PC-3 (cell line): ENCODE data around the gene FOXB1. TPM values are rescaled to one million over a fixed set of nuclear protein-coding genes. Genes with fewer than 3 reads are reported as not detected.

Source experiments
- ATAC-seq: fragments of 200-7000 bp; cut with Tn5 transposase; 2 replicates; pipeline ENCODE4 v1.9.1; 2020; ENCODE audit warnings: mild to moderate bottlenecking, moderate library complexity
- Bru-seq: library from RNA; stranded (reverse); fragments of 400-500 nt; gene quantifications from one replicate; lab custom pipeline; 2021; lab: Mats Ljungman, UMichigan
- BruChase-seq, 2 experiments: library from RNA; stranded (reverse); fragments of 400-500 nt; gene quantifications; one replicate each; lab custom pipeline; 2021; lab: Mats Ljungman, UMichigan
- BruUV-seq: library from RNA; stranded (reverse); fragments of 400-500 nt; replicated peaks from 2 replicates; lab custom pipeline; 2021; lab: Mats Ljungman, UMichigan
- CTCF ChIA-PET: fragments of 300-600 bp; sonication (Branson Sonifier 250); formaldehyde crosslinking; loops from one replicate; lab custom pipeline; 2022; ENCODE audit warnings: antibody characterized with exemption; lab: Charles Lee
- POLR2A ChIA-PET: fragments of 300-600 bp; sonication (Branson Sonifier 250); formaldehyde crosslinking; loops from one replicate; lab custom pipeline; 2022; ENCODE audit warnings: antibody characterized with exemption; ENCODE audit not compliant: unreplicated experiment; lab: Charles Lee
- DNase-seq: peaks from one replicate; pipeline ENCODE4 v3.0.0-alpha.2; 2015
- H2AFZ ChIP-seq: fragments of 300-600 bp; sonication (generic); 2 replicates; pipeline ENCODE4 v1.6.0; 2016; ENCODE audit warnings: antibody characterized with exemption, low read length
- H3F3A ChIP-seq: fragments of 300-600 bp; sonication (generic); one replicate; pipeline ENCODE4 v1.6.0; 2017; ENCODE audit warnings: antibody characterized with exemption, low read length, control low read depth, mild to moderate bottlenecking; ENCODE audit not compliant: unreplicated experiment
- H3K27ac ChIP-seq: fragments of 300-600 bp; sonication (generic); 2 replicates; pipeline ENCODE4 v1.5.1; 2016; ENCODE audit warnings: mild to moderate bottlenecking, low read length
- H3K27me3 ChIP-seq: fragments of 300-600 bp; sonication (generic); 2 replicates; pipeline ENCODE4 v1.6.1; 2016; ENCODE audit warnings: low read length, mixed read lengths
- H3K36me3 ChIP-seq: fragments of 300-600 bp; sonication (generic); 2 replicates; pipeline ENCODE4 v1.6.1; 2016; ENCODE audit warnings: low read depth, mixed run types, low read length, mixed read lengths
- H3K4me1 ChIP-seq: fragments of 300-600 bp; sonication (generic); 2 replicates; pipeline ENCODE4 v1.5.1; 2016; ENCODE audit warnings: low read length; ENCODE audit not compliant: insufficient read depth
- H3K4me2 ChIP-seq: fragments of 300-600 bp; sonication (generic); 2 replicates; pipeline ENCODE4 v1.6.0; 2016; ENCODE audit warnings: low read length
- H3K4me3 ChIP-seq: fragments of 300-600 bp; sonication (generic); 2 replicates; pipeline ENCODE4 v1.5.1; 2016; ENCODE audit warnings: mild to moderate bottlenecking, low read length, mixed read lengths
- H3K79me2 ChIP-seq: fragments of 300-600 bp; sonication (generic); 2 replicates; pipeline ENCODE4 v1.6.1; 2017; ENCODE audit warnings: low read length, mixed read lengths
- H3K9ac ChIP-seq: fragments of 300-600 bp; sonication (generic); 2 replicates; pipeline ENCODE4 v1.6.0; 2016; ENCODE audit warnings: mild to moderate bottlenecking, low read length
- H3K9me2 ChIP-seq: fragments of 300-600 bp; sonication (generic); replicated peaks from 2 replicates; pipeline ENCODE4 v1.6.1; 2016; ENCODE audit warnings: mixed run types, low read length, mixed read lengths
- H3K9me3 ChIP-seq: fragments of 300-600 bp; sonication (generic); 2 replicates; pipeline ENCODE4 v1.6.1; 2016; ENCODE audit warnings: low read length, mixed read lengths
- H4K20me1 ChIP-seq: fragments of 300-600 bp; sonication (generic); 2 replicates; pipeline ENCODE4 v1.6.1; 2016; ENCODE audit warnings: low read length, mixed read lengths
- EZH2 ChIP-seq: fragments of 300-600 bp; sonication (generic); IDR thresholded peaks from one replicate; pipeline ENCODE4 v1.6.1; 2017; ENCODE audit warnings: antibody characterized with exemption, mild to moderate bottlenecking, low read length; ENCODE audit not compliant: unreplicated experiment
- EZH2phosphoT487 ChIP-seq: fragments of 300-600 bp; sonication (generic); IDR thresholded peaks from 2 replicates; pipeline ENCODE4 v1.6.1; 2018; ENCODE audit warnings: mild to moderate bottlenecking, antibody characterized with exemption, low read length, borderline replicate concordance
- intact Hi-C: fragments of 100-400 bp; cut with micrococcal nuclease; formaldehyde crosslinking; loops from 2 replicates; pipeline ENCODE4 v1.9.0; 2023
- long read RNA-seq: library from polyadenylated mRNA; unstranded; transcript quantifications from one replicate; pipeline ENCODE4 v2.0.0, GENCODE V29; 2021; ENCODE audit not compliant: unreplicated experiment
- total RNA-seq: library from RNA; depleted of rRNA; stranded (reverse); fragments of >200 nt; gene quantifications from 2 replicates; pipeline ENCODE4 v1.2.3, GENCODE V29; 2014; rRNA removed
- TF ChIP-seq, protein P1 (sequence below): fragments of 300-600 bp; sonication (generic); conservative IDR thresholded peaks from 2 replicates; pipeline ENCODE4 v1.5.1; 2017; ENCODE audit warnings: antibody characterized with exemption, low read depth, mild to moderate bottlenecking, low read length

Gene FOXB1
- total RNA-seq (not detected in 2 replicates), Bru-seq, nascent RNA (not detected), BruChase-seq, experiment 1, labeled RNA remaining after a 6-hour chase (not detected), BruChase-seq, experiment 2, labeled RNA remaining after a 2-hour chase (not detected)
- long read RNA-seq: 0 reads

DNA sequence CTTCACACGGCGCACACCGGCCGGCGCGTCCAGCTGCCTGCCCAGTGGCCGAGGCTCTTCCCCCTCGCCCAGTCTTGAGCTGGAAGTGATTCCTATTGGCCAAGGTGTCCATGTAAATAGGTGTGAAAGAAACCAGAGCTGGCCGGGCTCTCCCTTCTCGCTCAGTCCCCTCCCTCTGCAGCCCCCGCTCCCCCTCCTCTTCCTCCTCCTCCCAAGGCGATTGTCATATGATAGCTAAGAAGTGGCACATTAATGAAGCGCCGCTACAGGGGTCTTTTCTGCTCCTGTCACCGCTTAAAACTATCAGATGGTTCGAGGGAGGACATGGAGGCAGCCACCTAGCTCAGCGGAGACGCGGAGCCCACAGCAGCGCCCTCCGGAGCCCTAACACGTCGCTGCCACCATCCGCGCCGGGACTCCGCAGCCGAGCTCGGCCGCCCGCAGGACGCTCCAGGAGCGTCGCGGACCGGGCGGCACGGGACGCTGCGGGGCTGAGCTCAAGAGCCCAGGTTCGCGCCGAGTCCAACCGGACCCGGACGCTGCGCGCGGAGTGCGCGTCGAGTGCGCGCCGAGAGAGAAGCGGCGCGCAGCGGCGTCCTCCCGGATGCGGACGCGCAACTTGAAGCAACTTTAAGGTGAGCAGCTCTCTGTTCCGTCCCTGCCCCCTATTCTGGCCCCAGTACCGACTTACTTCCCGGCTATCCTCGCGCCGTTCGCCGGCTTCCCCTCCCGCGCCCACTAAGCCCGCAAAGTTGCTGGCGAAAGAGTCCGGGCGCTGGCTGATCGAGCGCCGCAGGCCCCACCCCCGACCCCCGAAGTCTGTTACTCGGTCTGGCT is at the start of gene FOXB1:
Gene FOXB1 (plus strand): TSS at position 303 of the 837 bp plus-strand sequence. CDS start 653 bp downstream, outside the sequence.
- H3K79me2 ChIP-seq: no peaks in the 10 kb centered on the region
- BruUV-seq: no TSS peak
- H2AFZ ChIP-seq: no peak within 1 kb of the TSS
- intact Hi-C loops: loop anchor here (10.0 kb wide), 1 partner anchor 321 kb away; no protein-coding TSS in a partner anchor
- H3K27ac ChIP-seq: no peak within 1 kb of the TSS
- peaks cover 67% of the 10 kb centered on the region for H3K27me3 ChIP-seq
- H3K9me2 ChIP-seq: no peaks in the 10 kb centered on the region
- no peaks in the 10 kb centered on the region for H3F3A ChIP-seq
- H3K9ac ChIP-seq: no peak within 1 kb of the TSS
- no peak within 1 kb of the TSS for H3K4me3 ChIP-seq
- no peak for DNase-seq
- CTCF ChIA-PET: no interaction called here
- H3K9me3 ChIP-seq: no peaks in the 10 kb centered on the region
- POLR2A ChIA-PET: no interaction called here
- no peak for ATAC-seq
- no peak within 1 kb of the TSS for H3K4me2 ChIP-seq
- H3K36me3 ChIP-seq: no peaks in the 10 kb centered on the region
- no peaks in the 10 kb centered on the region for H4K20me1 ChIP-seq
- TF ChIP-seq, protein P1, sequence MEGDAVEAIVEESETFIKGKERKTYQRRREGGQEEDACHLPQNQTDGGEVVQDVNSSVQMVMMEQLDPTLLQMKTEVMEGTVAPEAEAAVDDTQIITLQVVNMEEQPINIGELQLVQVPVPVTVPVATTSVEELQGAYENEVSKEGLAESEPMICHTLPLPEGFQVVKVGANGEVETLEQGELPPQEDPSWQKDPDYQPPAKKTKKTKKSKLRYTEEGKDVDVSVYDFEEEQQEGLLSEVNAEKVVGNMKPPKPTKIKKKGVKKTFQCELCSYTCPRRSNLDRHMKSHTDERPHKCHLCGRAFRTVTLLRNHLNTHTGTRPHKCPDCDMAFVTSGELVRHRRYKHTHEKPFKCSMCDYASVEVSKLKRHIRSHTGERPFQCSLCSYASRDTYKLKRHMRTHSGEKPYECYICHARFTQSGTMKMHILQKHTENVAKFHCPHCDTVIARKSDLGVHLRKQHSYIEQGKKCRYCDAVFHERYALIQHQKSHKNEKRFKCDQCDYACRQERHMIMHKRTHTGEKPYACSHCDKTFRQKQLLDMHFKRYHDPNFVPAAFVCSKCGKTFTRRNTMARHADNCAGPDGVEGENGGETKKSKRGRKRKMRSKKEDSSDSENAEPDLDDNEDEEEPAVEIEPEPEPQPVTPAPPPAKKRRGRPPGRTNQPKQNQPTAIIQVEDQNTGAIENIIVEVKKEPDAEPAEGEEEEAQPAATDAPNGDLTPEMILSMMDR: no peak
- no peak for TF ChIP-seq EZH2phosphoT487
- no peak for TF ChIP-seq EZH2
- H3K4me1 ChIP-seq: peaks cover 5% of the 10 kb centered on the region; the same call in 1 of the 2 replicates

DNA sequence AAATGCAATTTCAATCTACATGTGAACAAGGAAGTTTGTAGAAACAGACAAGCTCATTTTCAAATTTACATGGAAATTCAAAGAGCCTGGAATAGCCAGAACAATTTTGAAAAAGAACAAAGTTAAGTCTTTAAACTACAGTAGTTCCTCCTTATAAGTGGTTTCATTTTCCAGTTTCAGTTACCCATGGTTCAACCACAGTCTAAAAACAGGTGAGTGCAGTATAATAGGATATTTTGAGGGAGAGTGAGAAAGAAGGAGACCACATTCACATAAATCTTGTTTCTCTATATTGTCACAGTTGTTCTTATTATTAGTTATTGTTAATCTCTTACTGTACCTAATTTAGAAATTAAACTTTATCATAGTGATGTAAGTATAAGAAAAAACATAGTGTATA is 45.8 kb upstream of the FOXB1 start:
- Histone ChIP-seq H3K4me1 (no peaks in the 10 kb centered on the region), H3K79me2 (no peaks in the 10 kb centered on the region), H2AFZ (no peak overlapping the region), H3K4me2 (no peak overlapping the region), H3K4me3 (no peak overlapping the region), H3K27me3 (no peaks in the 10 kb centered on the region), H3K27ac (no peak overlapping the region), H3K9ac (no peak overlapping the region), H3F3A (no peaks in the 10 kb centered on the region), H3K9me3 (no peaks in the 10 kb centered on the region), H3K9me2 (no peaks in the 10 kb centered on the region), H3K36me3 (no peaks in the 10 kb centered on the region), H4K20me1 (no peaks in the 10 kb centered on the region)
- ATAC-seq: no peak
- CTCF ChIA-PET: no interaction called here
- POLR2A ChIA-PET: no interaction called here
- TF ChIP-seq EZH2phosphoT487 (no peak), EZH2 (no peak)
- TF ChIP-seq, protein P1: no peak
- no TSS peak for BruUV-seq
- DNase-seq: no peak
- intact Hi-C loops: no loop called here
